GM12873 (cell line): Measurements from ENCODE around the gene ABL2.
A peak's percentile ranks its signal among the peaks of the same experiment; 100 is the strongest.

Source experiments
- TF ChIP-seq, protein P1 (sequence below): IDR thresholded peaks from 2 replicates; pipeline ENCODE4 v1.5.1; 2012; ENCODE audit warnings: low read depth, mild to moderate bottlenecking, moderate library complexity, low read length, control low read depth; ENCODE audit not compliant: insufficient read depth; ENCODE audit errors: missing control alignments

The ABL2 gene

DNA sequence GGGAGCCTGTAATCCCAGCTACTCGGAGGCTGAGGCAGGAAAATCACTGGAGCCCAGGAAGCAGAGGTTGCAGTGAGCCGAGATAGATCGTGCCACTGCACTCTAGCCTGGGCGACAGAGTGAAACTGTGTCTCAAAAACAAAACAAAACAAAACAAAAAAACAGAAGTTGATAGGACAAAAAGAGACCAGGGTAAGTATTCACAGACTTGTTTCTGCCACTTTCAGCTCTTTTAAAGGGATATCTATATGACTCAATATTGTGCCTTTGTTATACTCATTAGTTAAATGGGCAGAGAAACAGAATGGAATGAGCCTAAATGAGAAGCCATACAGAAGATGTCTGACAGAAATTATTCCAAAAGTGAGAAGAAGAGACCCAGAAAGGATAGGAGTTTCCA lies 23.1 kb upstream of the ABL2 start:
- TF ChIP-seq, protein P1, sequence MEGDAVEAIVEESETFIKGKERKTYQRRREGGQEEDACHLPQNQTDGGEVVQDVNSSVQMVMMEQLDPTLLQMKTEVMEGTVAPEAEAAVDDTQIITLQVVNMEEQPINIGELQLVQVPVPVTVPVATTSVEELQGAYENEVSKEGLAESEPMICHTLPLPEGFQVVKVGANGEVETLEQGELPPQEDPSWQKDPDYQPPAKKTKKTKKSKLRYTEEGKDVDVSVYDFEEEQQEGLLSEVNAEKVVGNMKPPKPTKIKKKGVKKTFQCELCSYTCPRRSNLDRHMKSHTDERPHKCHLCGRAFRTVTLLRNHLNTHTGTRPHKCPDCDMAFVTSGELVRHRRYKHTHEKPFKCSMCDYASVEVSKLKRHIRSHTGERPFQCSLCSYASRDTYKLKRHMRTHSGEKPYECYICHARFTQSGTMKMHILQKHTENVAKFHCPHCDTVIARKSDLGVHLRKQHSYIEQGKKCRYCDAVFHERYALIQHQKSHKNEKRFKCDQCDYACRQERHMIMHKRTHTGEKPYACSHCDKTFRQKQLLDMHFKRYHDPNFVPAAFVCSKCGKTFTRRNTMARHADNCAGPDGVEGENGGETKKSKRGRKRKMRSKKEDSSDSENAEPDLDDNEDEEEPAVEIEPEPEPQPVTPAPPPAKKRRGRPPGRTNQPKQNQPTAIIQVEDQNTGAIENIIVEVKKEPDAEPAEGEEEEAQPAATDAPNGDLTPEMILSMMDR = no peak

DNA sequence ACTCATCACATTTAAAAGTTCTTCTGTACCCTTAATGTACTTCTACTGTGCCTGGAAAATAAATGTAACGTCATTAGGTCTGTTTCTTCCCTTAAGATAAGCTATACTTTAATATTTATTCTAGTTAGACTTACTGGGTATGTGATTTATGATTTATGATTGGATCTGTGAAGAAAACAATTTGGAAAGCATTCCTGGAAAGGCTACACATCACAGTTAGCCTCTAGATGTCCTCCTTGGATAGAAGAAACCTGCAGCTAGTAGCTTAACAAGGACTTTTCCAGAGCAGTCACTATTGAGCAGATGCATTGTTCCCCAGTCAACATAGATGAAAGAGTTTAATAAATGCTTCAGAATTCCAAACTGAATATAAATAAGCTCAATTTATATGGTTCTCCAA lies 22.2 kb upstream of the ABL2 start:
- TF ChIP-seq, protein P1 = peak; percentile 32

DNA sequence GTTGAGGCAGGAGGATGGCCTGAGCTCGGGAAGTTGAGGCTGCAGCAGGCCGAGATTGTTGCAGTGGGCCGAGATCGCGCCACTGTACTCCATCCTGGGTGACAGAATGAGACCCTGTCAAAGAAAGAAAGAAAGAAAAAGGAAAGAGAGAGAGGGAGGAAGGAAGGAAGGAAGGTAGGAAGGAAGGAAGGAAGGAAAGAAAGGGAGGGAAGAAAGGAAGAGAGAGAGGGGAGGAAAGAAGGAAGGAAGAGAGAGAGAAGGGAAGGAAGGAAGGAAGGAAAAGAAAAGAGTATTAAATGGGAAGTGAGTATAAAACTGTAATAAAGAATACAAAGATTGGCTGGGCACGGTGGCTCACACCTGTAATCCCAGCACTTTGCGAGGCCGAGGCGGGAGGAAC lies 18.4 kb upstream of the ABL2 start:
- TF ChIP-seq, protein P1 = no peak

DNA sequence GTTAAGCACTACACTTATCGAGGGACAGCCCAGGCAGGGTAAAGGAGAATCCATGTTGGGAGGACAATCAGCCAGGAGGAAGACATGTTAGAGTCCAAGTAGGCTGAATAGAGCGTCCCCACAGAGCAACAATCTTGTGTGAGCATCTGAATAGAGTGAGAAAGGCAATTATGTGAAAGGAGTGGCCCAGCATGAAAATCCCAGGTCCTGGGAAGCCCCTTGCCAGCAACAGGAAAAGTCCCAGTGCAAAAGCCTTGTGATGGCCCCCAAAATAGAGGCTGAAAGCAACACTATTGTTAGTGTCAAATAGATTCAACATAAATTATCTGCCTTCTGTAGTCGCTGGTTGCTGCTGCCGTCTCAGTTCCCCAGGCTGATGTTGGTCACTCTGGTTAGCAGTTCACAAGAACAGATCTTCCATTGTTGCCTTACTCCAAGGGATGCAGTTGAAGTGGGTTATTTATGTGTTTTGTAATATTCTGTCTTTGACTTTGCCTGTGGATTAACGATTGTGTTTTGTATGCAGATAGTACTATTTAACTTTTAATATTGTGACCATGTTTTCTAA lies 12.1 kb upstream of the ABL2 start:
- TF ChIP-seq, protein P1 = no peak

DNA sequence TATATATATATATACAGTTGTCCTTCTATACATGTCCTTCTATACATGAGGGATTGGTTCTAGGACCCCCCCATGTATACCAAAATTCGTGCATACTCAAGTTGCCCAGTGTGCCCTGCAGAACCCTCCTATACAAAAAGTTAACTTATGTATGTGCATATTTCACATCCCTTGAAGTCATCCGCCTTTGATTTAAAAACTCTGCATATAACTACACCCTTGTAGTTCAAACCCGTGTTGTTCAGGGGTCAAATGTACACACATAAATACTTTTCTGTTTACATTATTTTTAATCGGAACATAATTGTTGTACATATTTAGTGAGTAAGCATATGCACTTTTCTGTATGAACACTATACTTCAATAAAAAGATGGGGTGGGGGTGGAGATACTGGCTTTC lies 7.7 kb upstream of the ABL2 start:
- TF ChIP-seq, protein P1 = no peak

DNA sequence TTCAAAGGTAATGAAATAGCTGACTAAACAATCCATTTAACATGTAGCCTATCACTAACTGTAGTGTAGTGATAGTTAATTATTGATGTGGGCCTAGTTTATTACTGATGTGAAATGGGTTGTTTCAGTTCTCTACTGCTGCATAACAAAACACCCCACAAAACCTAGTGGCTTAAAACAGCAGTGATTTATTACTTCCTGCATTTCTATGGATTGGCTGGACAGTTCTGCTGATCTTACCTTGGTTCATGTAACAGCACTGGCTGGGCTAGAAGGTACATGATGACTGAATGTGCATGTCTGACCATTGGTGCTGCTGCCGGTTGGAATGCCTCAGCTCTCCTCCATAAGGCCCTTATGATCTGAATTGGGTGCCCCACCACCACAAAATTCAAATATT lies 5.4 kb upstream of the ABL2 start:
- TF ChIP-seq, protein P1 = no peak

DNA sequence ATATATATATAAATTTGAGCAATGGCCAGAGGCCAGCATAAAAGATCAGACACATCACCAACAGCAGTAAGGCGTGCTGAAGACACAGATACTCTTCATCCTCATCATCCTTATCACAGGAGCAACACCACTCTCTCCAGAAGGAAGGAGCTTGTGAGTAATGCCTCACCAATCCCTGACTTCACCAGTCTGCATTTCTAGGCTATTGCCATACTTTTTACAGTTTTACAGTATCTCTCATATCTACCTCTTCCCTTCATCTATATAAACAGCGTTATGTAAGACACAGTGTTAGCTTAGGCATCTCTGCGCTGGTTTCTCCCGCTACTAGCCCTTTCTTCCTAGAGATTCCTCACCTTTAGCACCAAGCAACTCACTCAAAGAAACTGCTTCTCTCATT lies 2.4 kb upstream of the ABL2 start:
- TF ChIP-seq, protein P1 = no peak
